HepG2 (cell line): ENCODE results near the gene PTPRH. TPM values are rescaled to one million over a fixed set of nuclear protein-coding genes. Genes with fewer than 3 reads are reported as not detected.
A peak's percentile ranks its signal among the peaks of the same experiment; 100 is the strongest.

ENCODE experiments used
- HOXA7 ChIP-seq: sonication (generic); formaldehyde crosslinking; IDR thresholded peaks from 2 replicates; pipeline ENCODE4 v1.8.1; 2022; ENCODE audit warnings: mild to moderate bottlenecking, missing genetic modification reagents, moderate library complexity
- MED1 ChIP-seq: sonication (generic); formaldehyde crosslinking; IDR thresholded peaks from 2 replicates; pipeline ENCODE4 v1.4.0; 2020; ENCODE audit warnings: missing genetic modification reagents
- MTA1 ChIP-seq: sonication (generic); formaldehyde crosslinking; IDR thresholded peaks from 2 replicates; pipeline ENCODE4 v1.4.0; 2020; ENCODE audit warnings: missing genetic modification reagents, mild to moderate bottlenecking, borderline replicate concordance
- MXD4 ChIP-seq: IDR thresholded peaks from 2 replicates; pipeline ENCODE4 v1.6.1; 2016; ENCODE audit warnings: mild to moderate bottlenecking, missing biosample characterization, missing genetic modification reagents
- NCOR1 ChIP-seq: fragments of 200-600 bp; sonication (generic); IDR thresholded peaks from 2 replicates; pipeline ENCODE4 v1.7.0; 2017; ENCODE audit warnings: antibody characterized with exemption, low read length, borderline replicate concordance
- RARA ChIP-seq: IDR thresholded peaks from 2 replicates; pipeline ENCODE4 v1.6.1; 2016; ENCODE audit warnings: missing genetic modification reagents, missing compliant biosample characterization
- ZBTB7A ChIP-seq: sonication (generic); formaldehyde crosslinking; IDR thresholded peaks from 2 replicates; pipeline ENCODE4 v1.8.0; 2022; ENCODE audit warnings: mild to moderate bottlenecking, missing genetic modification reagents
- ZNF468 ChIP-seq: sonication (generic); formaldehyde crosslinking; IDR thresholded peaks from 2 replicates; pipeline ENCODE4 v1.8.0; 2022; ENCODE audit warnings: mild to moderate bottlenecking, moderate library complexity, missing genetic modification reagents
- ZNF724P ChIP-seq: sonication (generic); formaldehyde crosslinking; IDR thresholded peaks from 2 replicates; pipeline ENCODE4 v1.8.0; 2022; ENCODE audit warnings: missing genetic modification reagents, borderline replicate concordance
- polyA plus RNA-seq, 8 experiments: library from polyadenylated mRNA; depleted of rRNA in 3 of 8; stranded (reverse) in 7 of 8; unstranded in 1 of 8; fragments of >200 nt; fragmentation: Illumina TruSeq in 4 of 8; extraction: Trizol in 4 of 8; gene quantifications; 2 replicates each; pipeline versions ENCODE4 v1.2.1 to v1.2.3, GENCODE V29; 2011 to 2016; ENCODE audit warnings: low read depth in 4 of 8, missing spikeins in 1 of 8, mixed read lengths in 1 of 8; ENCODE audit not compliant: insufficient read depth in 1 of 8
- total RNA-seq, 5 experiments: library from RNA; depleted of rRNA; stranded (reverse); fragments of >200 nt; fragmentation: Illumina TruSeq; extraction: Trizol; gene quantifications; 2 replicates each; pipeline ENCODE4 v1.2.3, GENCODE V29; 2016; ENCODE audit warnings: low read depth in 1 of 5
- TF ChIP-seq, protein P1 (sequence below): sonication (generic); formaldehyde crosslinking; IDR thresholded peaks from 2 replicates; pipeline ENCODE4 v1.4.0; 2020; ENCODE audit warnings: mild to moderate bottlenecking, missing genetic modification reagents
- TF ChIP-seq, protein P2 (sequence below): sonication (generic); formaldehyde crosslinking; conservative IDR thresholded peaks from 2 replicates; pipeline ENCODE4 v1.4.0; 2020; ENCODE audit warnings: mild to moderate bottlenecking, missing genetic modification reagents, moderate library complexity
- TF ChIP-seq, protein P3 (sequence below): sonication (generic); formaldehyde crosslinking; IDR thresholded peaks from 2 replicates; pipeline ENCODE4 v1.4.0; 2020; ENCODE audit warnings: missing genetic modification reagents
- TF ChIP-seq, protein P4 (sequence below): sonication (generic); formaldehyde crosslinking; IDR thresholded peaks from 2 replicates; pipeline ENCODE4 v1.4.0; 2020; ENCODE audit warnings: missing genetic modification reagents
- TF ChIP-seq, protein P5 (sequence below): sonication (generic); formaldehyde crosslinking; conservative IDR thresholded peaks from 2 replicates; pipeline ENCODE4 v1.4.0; 2020; ENCODE audit warnings: missing genetic modification reagents

Gene PTPRH
- total and polyA plus RNA-seq, 2 of the 13 experiments (the other 11 are each of a cell fraction or from before 2014, with no cell fraction given): 14.7 to 125 TPM

DNA sequence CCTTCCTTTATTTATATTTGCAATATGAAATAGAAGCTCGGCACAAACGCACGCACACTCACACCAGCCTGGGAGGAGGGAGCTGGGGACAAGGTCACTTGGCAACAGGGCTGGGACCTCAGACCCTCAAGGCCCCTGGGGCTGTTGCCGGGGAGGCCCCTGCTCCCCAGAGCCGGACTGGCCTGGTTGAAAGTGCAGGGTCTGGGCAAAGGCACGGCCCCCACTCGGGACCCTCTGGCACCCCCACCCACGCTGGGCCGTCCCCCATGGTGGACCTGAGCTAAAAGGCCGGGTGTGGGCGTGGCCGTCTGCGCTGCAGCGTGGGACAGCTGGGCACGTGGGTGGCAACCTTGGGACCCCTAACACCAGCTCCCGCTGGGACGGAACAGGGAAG, 20.5 kb upstream of the PTPRH start (continued):
- TF ChIP-seq ZNF724P (CRISPR knock-in tag) (no peak), MTA1 (CRISPR knock-in tag) (peak; percentile 72; the same call in 1 of the 2 replicates), NCOR1 (no peak), ZBTB7A (CRISPR knock-in tag) (peak; percentile 62; the same call in 1 of the 2 replicates), RARA (0 out of 2 replicates have a peak, but pooled peaks have one; percentile 23), MED1 (peak; percentile 46; the same call in 1 of the 2 replicates), ZNF468 (CRISPR knock-in tag) (no peak), MXD4 (CRISPR knock-in tag) (no peak), HOXA7 (CRISPR knock-in tag) (peak; percentile 25; the same call in 1 of the 2 replicates)
- TF ChIP-seq, protein P1, sequence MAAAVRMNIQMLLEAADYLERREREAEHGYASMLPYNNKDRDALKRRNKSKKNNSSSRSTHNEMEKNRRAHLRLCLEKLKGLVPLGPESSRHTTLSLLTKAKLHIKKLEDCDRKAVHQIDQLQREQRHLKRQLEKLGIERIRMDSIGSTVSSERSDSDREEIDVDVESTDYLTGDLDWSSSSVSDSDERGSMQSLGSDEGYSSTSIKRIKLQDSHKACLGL: no peak
- TF ChIP-seq, protein P2, sequence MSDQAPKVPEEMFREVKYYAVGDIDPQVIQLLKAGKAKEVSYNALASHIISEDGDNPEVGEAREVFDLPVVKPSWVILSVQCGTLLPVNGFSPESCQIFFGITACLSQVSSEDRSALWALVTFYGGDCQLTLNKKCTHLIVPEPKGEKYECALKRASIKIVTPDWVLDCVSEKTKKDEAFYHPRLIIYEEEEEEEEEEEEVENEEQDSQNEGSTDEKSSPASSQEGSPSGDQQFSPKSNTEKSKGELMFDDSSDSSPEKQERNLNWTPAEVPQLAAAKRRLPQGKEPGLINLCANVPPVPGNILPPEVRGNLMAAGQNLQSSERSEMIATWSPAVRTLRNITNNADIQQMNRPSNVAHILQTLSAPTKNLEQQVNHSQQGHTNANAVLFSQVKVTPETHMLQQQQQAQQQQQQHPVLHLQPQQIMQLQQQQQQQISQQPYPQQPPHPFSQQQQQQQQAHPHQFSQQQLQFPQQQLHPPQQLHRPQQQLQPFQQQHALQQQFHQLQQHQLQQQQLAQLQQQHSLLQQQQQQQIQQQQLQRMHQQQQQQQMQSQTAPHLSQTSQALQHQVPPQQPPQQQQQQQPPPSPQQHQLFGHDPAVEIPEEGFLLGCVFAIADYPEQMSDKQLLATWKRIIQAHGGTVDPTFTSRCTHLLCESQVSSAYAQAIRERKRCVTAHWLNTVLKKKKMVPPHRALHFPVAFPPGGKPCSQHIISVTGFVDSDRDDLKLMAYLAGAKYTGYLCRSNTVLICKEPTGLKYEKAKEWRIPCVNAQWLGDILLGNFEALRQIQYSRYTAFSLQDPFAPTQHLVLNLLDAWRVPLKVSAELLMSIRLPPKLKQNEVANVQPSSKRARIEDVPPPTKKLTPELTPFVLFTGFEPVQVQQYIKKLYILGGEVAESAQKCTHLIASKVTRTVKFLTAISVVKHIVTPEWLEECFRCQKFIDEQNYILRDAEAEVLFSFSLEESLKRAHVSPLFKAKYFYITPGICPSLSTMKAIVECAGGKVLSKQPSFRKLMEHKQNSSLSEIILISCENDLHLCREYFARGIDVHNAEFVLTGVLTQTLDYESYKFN (CRISPR knock-in tag): peak; percentile 70; the same call in 1 of the 2 replicates
- TF ChIP-seq, protein P3, sequence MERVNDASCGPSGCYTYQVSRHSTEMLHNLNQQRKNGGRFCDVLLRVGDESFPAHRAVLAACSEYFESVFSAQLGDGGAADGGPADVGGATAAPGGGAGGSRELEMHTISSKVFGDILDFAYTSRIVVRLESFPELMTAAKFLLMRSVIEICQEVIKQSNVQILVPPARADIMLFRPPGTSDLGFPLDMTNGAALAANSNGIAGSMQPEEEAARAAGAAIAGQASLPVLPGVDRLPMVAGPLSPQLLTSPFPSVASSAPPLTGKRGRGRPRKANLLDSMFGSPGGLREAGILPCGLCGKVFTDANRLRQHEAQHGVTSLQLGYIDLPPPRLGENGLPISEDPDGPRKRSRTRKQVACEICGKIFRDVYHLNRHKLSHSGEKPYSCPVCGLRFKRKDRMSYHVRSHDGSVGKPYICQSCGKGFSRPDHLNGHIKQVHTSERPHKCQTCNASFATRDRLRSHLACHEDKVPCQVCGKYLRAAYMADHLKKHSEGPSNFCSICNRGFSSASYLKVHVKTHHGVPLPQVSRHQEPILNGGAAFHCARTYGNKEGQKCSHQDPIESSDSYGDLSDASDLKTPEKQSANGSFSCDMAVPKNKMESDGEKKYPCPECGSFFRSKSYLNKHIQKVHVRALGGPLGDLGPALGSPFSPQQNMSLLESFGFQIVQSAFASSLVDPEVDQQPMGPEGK (CRISPR knock-in tag): peak; percentile 50; the same call in 1 of the 2 replicates
- TF ChIP-seq, protein P4, sequence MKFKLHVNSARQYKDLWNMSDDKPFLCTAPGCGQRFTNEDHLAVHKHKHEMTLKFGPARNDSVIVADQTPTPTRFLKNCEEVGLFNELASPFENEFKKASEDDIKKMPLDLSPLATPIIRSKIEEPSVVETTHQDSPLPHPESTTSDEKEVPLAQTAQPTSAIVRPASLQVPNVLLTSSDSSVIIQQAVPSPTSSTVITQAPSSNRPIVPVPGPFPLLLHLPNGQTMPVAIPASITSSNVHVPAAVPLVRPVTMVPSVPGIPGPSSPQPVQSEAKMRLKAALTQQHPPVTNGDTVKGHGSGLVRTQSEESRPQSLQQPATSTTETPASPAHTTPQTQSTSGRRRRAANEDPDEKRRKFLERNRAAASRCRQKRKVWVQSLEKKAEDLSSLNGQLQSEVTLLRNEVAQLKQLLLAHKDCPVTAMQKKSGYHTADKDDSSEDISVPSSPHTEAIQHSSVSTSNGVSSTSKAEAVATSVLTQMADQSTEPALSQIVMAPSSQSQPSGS (CRISPR knock-in tag): 0 out of 2 replicates have a peak, but pooled peaks have one; percentile 16
- TF ChIP-seq, protein P5, sequence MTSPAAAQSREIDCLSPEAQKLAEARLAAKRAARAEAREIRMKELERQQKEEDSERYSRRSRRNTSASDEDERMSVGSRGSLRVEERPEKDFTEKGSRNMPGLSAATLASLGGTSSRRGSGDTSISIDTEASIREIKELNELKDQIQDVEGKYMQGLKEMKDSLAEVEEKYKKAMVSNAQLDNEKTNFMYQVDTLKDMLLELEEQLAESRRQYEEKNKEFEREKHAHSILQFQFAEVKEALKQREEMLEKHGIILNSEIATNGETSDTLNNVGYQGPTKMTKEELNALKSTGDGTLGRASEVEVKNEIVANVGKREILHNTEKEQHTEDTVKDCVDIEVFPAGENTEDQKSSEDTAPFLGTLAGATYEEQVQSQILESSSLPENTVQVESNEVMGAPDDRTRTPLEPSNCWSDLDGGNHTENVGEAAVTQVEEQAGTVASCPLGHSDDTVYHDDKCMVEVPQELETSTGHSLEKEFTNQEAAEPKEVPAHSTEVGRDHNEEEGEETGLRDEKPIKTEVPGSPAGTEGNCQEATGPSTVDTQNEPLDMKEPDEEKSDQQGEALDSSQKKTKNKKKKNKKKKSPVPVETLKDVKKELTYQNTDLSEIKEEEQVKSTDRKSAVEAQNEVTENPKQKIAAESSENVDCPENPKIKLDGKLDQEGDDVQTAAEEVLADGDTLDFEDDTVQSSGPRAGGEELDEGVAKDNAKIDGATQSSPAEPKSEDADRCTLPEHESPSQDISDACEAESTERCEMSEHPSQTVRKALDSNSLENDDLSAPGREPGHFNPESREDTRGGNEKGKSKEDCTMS (CRISPR knock-in tag): no peak
